Nephron progenitor cell (in vitro differentiated cells): Measurements from ENCODE around the gene LST1.

Experiments
- DNase-seq: peaks from one replicate; pipeline ENCODE4 v3.0.0; 2021
- H3K27ac Mint-ChIP-seq: 2 replicates; pipeline ENCODE4 v1.8.0; 2021; ENCODE audit warnings: mild to moderate bottlenecking, moderate library complexity, mixed read lengths
- H3K27me3 Mint-ChIP-seq: 2 replicates; pipeline ENCODE4 v1.8.0; 2021; ENCODE audit warnings: mild to moderate bottlenecking, low read depth, mixed read lengths; ENCODE audit not compliant: poor library complexity
- H3K36me3 Mint-ChIP-seq: 2 replicates; pipeline ENCODE4 v1.8.0; 2021; ENCODE audit warnings: low read depth, mixed read lengths
- H3K4me1 Mint-ChIP-seq: 2 replicates; pipeline ENCODE4 v1.8.0; 2021; ENCODE audit warnings: mixed read lengths
- H3K4me3 Mint-ChIP-seq: 2 replicates; pipeline ENCODE4 v1.8.0; 2021; ENCODE audit warnings: mild to moderate bottlenecking, moderate library complexity, mixed read lengths
- H3K9me3 Mint-ChIP-seq: 2 replicates; pipeline ENCODE4 v1.8.0; 2021; ENCODE audit warnings: mild to moderate bottlenecking, moderate library complexity, mixed read lengths
- CTCF ChIP-seq: fragments of 200-600 bp; sonication (generic); IDR thresholded peaks from 2 replicates; pipeline ENCODE4 v1.5.0; 2021; ENCODE audit warnings: antibody characterized with exemption

LST1 gene

GRCh38 chr6:31558318-31558625 lies 27.8 kb upstream of the LST1 start:
- Mint-ChIP-seq H3K27me3 (no peaks in the 10 kb centered on the region), H3K4me3 (no peak overlapping the region), H3K4me1 (peaks cover 25% of the 10 kb centered on the region), H3K36me3 (peaks cover 40% of the 10 kb centered on the region), H3K9me3 (no peaks in the 10 kb centered on the region), H3K27ac (no peak overlapping the region)
- no peak for DNase-seq
- TF ChIP-seq CTCF: no peak

- TF ChIP-seq CTCF: no peak
- no peak for DNase-seq
- Mint-ChIP-seq H3K4me3 (no peak overlapping the region), H3K4me1 (peaks cover 28% of the 10 kb centered on the region), H3K36me3 (peaks cover 38% of the 10 kb centered on the region), H3K27ac (peak overlapping the region; percentile 93), H3K27me3 (peaks cover 3% of the 10 kb centered on the region), H3K9me3 (no peaks in the 10 kb centered on the region)
Observed at GRCh38 chr6:31558631-31559500, 27.2 kb upstream of the LST1 start.

GRCh38 chr6:31559606-31559957 lies 26.5 kb upstream of the LST1 start:
- H3K27me3 Mint-ChIP-seq: peaks cover 4% of the 10 kb centered on the region
- no peak for TF ChIP-seq CTCF
- H3K27ac Mint-ChIP-seq: peak overlapping the region; percentile 93
- peaks cover 31% of the 10 kb centered on the region for H3K4me1 Mint-ChIP-seq
- no peaks in the 10 kb centered on the region for H3K9me3 Mint-ChIP-seq
- peaks cover 35% of the 10 kb centered on the region for H3K36me3 Mint-ChIP-seq
- H3K4me3 Mint-ChIP-seq: no peak overlapping the region
- no peak for DNase-seq

GRCh38 chr6:31559958-31560696 lies 25.9 kb upstream of the LST1 start:
- TF ChIP-seq CTCF: no peak
- Mint-ChIP-seq H3K27me3 (peaks cover 4% of the 10 kb centered on the region), H3K36me3 (peaks cover 32% of the 10 kb centered on the region), H3K9me3 (no peaks in the 10 kb centered on the region), H3K4me1 (peaks cover 36% of the 10 kb centered on the region), H3K27ac (peak overlapping the region; percentile 93), H3K4me3 (no peak overlapping the region)
- DNase-seq: no peak

GRCh38 chr6:31560697-31561058 lies 25.4 kb upstream of the LST1 start:
- Mint-ChIP-seq H3K9me3 (no peaks in the 10 kb centered on the region), H3K4me3 (no peak overlapping the region), H3K4me1 (peaks cover 36% of the 10 kb centered on the region), H3K27ac (peak overlapping the region; percentile 93), H3K36me3 (peaks cover 32% of the 10 kb centered on the region), H3K27me3 (peaks cover 4% of the 10 kb centered on the region)
- DNase-seq: no peak
- TF ChIP-seq CTCF: no peak
